Activated CD8-positive, alpha-beta T cell treated with anti-CD3 and anti-CD28 coated beads for 36 hours (primary cell): ENCODE data around the gene FERMT1. TPM values are rescaled to one million over a fixed set of nuclear protein-coding genes. Genes with fewer than 3 reads are reported as not detected.

Experiments used
- ATAC-seq: fragments of 200-7000 bp; cut with Tn5 transposase; one replicate; pipeline ENCODE4 v1.10.0; 2021; ENCODE audit warnings: mild to moderate bottlenecking, moderate library complexity
- CTCF ChIA-PET: fragments of 350-600 bp; sonication (Branson Sonifier 250); formaldehyde crosslinking; loops from one replicate; lab custom pipeline; 2021; ENCODE audit warnings: antibody characterized with exemption; lab: Charles Lee
- POLR2A ChIA-PET: fragments of 350-600 bp; sonication (Branson Sonifier 250); formaldehyde crosslinking; loops from one replicate; lab custom pipeline; 2021; ENCODE audit warnings: antibody characterized with exemption; lab: Charles Lee
- DNase-seq: peaks from one replicate; pipeline ENCODE4 v3.0.0-alpha.2; 2020
- H3K27ac Mint-ChIP-seq: one replicate; pipeline ENCODE4 v1.8.0; 2021; ENCODE audit warnings: mild to moderate bottlenecking, mixed read lengths
- H3K27me3 Mint-ChIP-seq: one replicate; pipeline ENCODE4 v1.8.0; 2021; ENCODE audit warnings: mixed read lengths
- H3K36me3 Mint-ChIP-seq: one replicate; pipeline ENCODE4 v1.8.0; 2021; ENCODE audit warnings: low read depth, mixed read lengths
- H3K4me1 Mint-ChIP-seq: one replicate; pipeline ENCODE4 v1.8.0; 2021; ENCODE audit warnings: low read depth, mixed read lengths
- H3K4me3 Mint-ChIP-seq: one replicate; pipeline ENCODE4 v1.8.0; 2021; ENCODE audit warnings: mild to moderate bottlenecking, moderate library complexity, mixed read lengths
- H3K9me3 Mint-ChIP-seq: one replicate; pipeline ENCODE4 v1.8.0; 2021; ENCODE audit warnings: mixed read lengths
- intact Hi-C: fragments of 100-400 bp; cut with micrococcal nuclease; formaldehyde crosslinking; loops from one replicate; pipeline ENCODE4 v1.10.0; 2022
- total RNA-seq, 2 experiments: library from RNA; stranded (reverse); gene quantifications; one replicate each; pipeline ENCODE4 v1.2.3, GENCODE V29; 2021
- TF ChIP-seq, protein P1 (sequence below): fragments of 200-600 bp; IDR thresholded peaks from one replicate; pipeline ENCODE4 v1.8.0; 2022; ENCODE audit warnings: antibody characterized with exemption, mild to moderate bottlenecking

The FERMT1 gene
- total RNA-seq, 2 experiments from 2014 or later: 0.09 to 0.52 TPM

DNA sequence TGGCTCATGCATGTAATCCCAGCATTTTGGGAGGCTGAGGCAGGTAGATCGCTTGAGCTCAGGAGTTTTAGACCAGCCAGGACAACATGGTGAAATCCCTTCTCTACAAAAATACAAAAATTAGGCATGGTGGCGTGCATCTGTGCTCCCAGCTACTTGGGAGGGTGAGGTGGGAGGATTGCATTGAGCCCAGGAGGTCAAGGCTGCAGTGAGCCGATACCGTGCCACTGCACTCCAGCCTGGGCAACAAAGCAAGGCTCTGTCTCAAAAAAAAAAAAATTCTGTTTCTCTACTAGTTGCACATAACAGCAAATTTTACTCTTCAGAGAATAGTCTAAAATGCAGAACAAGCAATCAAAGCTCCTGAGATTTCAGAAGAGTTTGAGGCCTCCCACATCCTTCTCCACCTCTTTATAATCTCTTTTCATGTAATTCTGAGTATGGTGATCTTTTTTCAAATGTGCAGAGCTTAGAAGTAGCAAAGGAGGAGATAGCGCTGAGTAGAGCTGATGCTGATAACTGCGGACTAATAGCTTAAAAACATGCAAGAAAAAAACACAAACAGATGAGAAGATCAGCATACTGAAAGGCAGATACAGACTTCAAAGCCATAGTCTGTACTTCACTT lies 92.3 kb downstream of the FERMT1 start:
- Mint-ChIP-seq H3K9me3 (no peaks in the 10 kb centered on the region), H3K27me3 (no peaks in the 10 kb centered on the region), H3K36me3 (peaks cover 40% of the 10 kb centered on the region), H3K4me3 (no peak overlapping the region), H3K4me1 (peaks cover 37% of the 10 kb centered on the region), H3K27ac (no peak overlapping the region)
- ATAC-seq (no peak), DNase-seq (no peak)
- ChIA-PET CTCF (interaction anchor here (0.6 kb wide), 1 partner anchor 16 kb away, joined by 3 read pairs; no protein-coding TSS in a partner anchor), POLR2A (interaction anchor here (0.6 kb wide), 4 partner anchors 11 to 139 kb away, joined by 3 to 5 read pairs (median 4); no protein-coding TSS in a partner anchor)
- TF ChIP-seq, protein P1, sequence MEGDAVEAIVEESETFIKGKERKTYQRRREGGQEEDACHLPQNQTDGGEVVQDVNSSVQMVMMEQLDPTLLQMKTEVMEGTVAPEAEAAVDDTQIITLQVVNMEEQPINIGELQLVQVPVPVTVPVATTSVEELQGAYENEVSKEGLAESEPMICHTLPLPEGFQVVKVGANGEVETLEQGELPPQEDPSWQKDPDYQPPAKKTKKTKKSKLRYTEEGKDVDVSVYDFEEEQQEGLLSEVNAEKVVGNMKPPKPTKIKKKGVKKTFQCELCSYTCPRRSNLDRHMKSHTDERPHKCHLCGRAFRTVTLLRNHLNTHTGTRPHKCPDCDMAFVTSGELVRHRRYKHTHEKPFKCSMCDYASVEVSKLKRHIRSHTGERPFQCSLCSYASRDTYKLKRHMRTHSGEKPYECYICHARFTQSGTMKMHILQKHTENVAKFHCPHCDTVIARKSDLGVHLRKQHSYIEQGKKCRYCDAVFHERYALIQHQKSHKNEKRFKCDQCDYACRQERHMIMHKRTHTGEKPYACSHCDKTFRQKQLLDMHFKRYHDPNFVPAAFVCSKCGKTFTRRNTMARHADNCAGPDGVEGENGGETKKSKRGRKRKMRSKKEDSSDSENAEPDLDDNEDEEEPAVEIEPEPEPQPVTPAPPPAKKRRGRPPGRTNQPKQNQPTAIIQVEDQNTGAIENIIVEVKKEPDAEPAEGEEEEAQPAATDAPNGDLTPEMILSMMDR: no peak
- intact Hi-C loops: no loop called here

DNA sequence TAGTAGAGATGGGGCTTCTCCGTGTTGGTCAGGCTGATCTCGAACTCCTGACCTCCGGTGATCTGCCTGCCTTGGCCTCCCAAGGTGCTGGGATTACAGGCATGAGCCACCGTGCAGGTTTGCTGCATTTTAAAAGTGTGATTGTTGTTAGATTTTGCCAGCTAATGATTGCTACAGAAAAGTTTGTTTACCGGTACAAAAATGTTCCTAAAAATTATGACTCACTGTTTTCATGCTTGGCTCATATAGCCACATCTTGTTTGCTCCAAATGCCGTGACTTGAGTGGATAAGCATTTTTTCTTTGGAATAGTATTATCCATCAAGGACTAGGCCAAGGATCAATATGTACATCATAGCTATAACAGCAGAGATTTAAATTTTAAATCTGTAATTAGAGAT lies 93.3 kb downstream of the FERMT1 start:
- Mint-ChIP-seq H3K4me1 (peaks cover 39% of the 10 kb centered on the region), H3K4me3 (no peak overlapping the region), H3K27ac (no peak overlapping the region), H3K9me3 (no peaks in the 10 kb centered on the region), H3K27me3 (no peaks in the 10 kb centered on the region), H3K36me3 (peaks cover 46% of the 10 kb centered on the region)
- TF ChIP-seq, protein P1: no peak
- intact Hi-C loops: no loop called here
- no peak for DNase-seq
- ChIA-PET CTCF (interaction anchor here (1.8 kb wide), 1 partner anchor 9 kb away, joined by 9 read pairs; no protein-coding TSS in a partner anchor), POLR2A (no interaction called here)
- no peak for ATAC-seq

DNA sequence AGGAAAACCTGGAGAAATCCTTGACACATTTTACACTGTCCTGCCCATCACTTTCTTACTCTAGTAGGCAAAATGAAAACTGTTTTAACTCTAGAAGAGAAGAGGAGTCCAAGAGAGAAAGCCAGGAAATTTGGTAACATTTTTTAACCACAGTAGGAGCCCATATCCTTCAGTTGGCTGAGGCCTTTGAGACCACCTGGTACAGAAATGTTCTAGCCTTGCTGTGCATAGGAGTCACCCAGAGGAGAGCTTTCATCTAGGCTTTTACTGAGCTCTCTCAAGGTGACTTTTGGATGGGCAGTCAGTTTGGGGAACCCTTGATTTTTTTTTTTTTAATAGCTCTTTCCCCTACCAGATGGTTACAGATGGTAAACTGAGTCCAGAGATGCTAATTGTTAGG lies 94.0 kb downstream of the FERMT1 start:
- intact Hi-C loops: no loop called here
- no peaks in the 10 kb centered on the region for H3K27me3 Mint-ChIP-seq
- TF ChIP-seq, protein P1: no peak
- no peak overlapping the region for H3K4me3 Mint-ChIP-seq
- CTCF ChIA-PET: interaction anchor here (1.8 kb wide), 1 partner anchor 10 kb away, joined by 9 read pairs; no protein-coding TSS in a partner anchor
- no peaks in the 10 kb centered on the region for H3K9me3 Mint-ChIP-seq
- DNase-seq (no peak), ATAC-seq (no peak)
- peaks cover 36% of the 10 kb centered on the region for H3K4me1 Mint-ChIP-seq
- H3K27ac Mint-ChIP-seq: no peak overlapping the region
- H3K36me3 Mint-ChIP-seq: peaks cover 47% of the 10 kb centered on the region
- POLR2A ChIA-PET: no interaction called here

DNA sequence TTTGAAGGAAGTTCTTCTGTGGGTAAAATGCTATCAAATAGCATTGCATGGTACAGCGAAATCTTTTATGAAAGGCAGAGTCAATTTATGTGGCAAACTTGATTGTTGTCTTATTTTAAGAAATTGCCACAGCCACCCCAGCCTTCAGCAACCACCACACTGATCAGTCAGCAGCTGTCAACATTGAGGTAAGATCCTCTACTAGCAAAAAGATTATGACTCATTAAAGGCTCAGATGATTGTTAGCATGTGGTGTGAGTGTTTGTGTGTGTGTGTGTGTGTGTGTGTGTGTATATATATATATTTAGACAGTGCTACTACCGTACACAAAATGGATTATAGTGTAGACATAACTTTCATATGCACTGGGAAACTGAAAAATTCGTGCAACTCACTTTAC lies 96.8 kb downstream of the FERMT1 start:
- H3K27ac Mint-ChIP-seq: peak overlapping the region; percentile 17
- H3K4me1 Mint-ChIP-seq: peaks cover 40% of the 10 kb centered on the region

More for the DNA sequence above, 96.8 kb downstream of the FERMT1 start:
- intact Hi-C loops: no loop called here
- CTCF ChIA-PET: no interaction called here
- Mint-ChIP-seq H3K27me3 (no peaks in the 10 kb centered on the region), H3K4me3 (no peak overlapping the region), H3K36me3 (peaks cover 54% of the 10 kb centered on the region), H3K9me3 (no peaks in the 10 kb centered on the region)
- DNase-seq: peak; percentile 37
- TF ChIP-seq, protein P1: no peak
- peak; percentile 53 for ATAC-seq
- POLR2A ChIA-PET: interaction anchor here (0.6 kb wide), 1 partner anchor 908 kb away, joined by 3 read pairs; no protein-coding TSS in a partner anchor

Other genes with a start within 250 kb of the FERMT1 start
- not detected for gene CHGB, start 211.5 kb downstream of the FERMT1 start, total RNA-seq
- 10 to 100 TPM; 15.9 to 16.7 TPM for gene TRMT6, start 172.5 kb downstream of the FERMT1 start, total RNA-seq
- 10 to 100 TPM; 46.6 to 47.8 TPM for gene MCM8, start 172.4 kb downstream of the FERMT1 start, total RNA-seq
- 10 to 100 TPM; 52.1 to 54.8 TPM for gene CRLS1, start 116.9 kb downstream of the FERMT1 start, total RNA-seq
- gene LRRN4, start 69.0 kb downstream of the FERMT1 start, total RNA-seq: not detected